H1 (cell line): ENCODE results near the gene NFASC. TPM values are rescaled to one million over a fixed set of nuclear protein-coding genes. Genes with fewer than 3 reads are reported as not detected.

Source experiments
- CTCF ChIA-PET: fragments of 300-600 bp; sonication (Branson Sonifier 250); formaldehyde crosslinking; loops from one replicate; lab custom pipeline; 2021; ENCODE audit not compliant: partially characterized antibody; lab: Charles Lee
- POLR2A ChIA-PET: fragments of 300-600 bp; sonication (Branson Sonifier 250); formaldehyde crosslinking; loops from one replicate; lab custom pipeline; 2021; ENCODE audit warnings: inconsistent platforms; ENCODE audit not compliant: partially characterized antibody; lab: Charles Lee
- DNase-seq, 2 experiments: peaks; one replicate each; pipeline versions ENCODE4 v3.0.0 to v3.0.0-alpha.2; 2010 to 2022; ENCODE audit warnings: low spot score in 2 of 2, low read depth in 1 of 2, mixed read lengths in 1 of 2
- FAIRE-seq: peaks from 2 replicates; lab custom pipeline; 2011; peaks lifted over from hg19 to GRCh38; lab: Jason Lieb, UNC
- H2AFZ ChIP-seq: 2 replicates; pipeline ENCODE4 v1.8.1; 2012; ENCODE audit warnings: low read length, inconsistent platforms
- H2AK5ac ChIP-seq: 2 replicates; pipeline ENCODE4 v1.6.1; 2013; ENCODE audit warnings: low read depth, low read length
- H2BK120ac ChIP-seq: replicated peaks from 2 replicates; pipeline ENCODE3; 2013; ENCODE audit warnings: low read depth, low read length, inconsistent platforms
- H2BK12ac ChIP-seq: 2 replicates; pipeline ENCODE4 v1.6.1; 2013; ENCODE audit warnings: low read depth, low read length
- H2BK15ac ChIP-seq: 2 replicates; pipeline ENCODE4 v1.6.1; 2013; ENCODE audit warnings: low read length
- H2BK20ac ChIP-seq: 2 replicates; pipeline ENCODE4 v1.6.1; 2013; ENCODE audit warnings: low read length
- H2BK5ac ChIP-seq: 2 replicates; pipeline ENCODE4 v1.6.1; 2013; ENCODE audit warnings: low read depth, low read length
- H3K14ac ChIP-seq: 2 replicates; pipeline ENCODE4 v1.6.1; 2013; ENCODE audit warnings: inconsistent platforms; ENCODE audit not compliant: insufficient read length
- H3K18ac ChIP-seq: 2 replicates; pipeline ENCODE4 v1.6.1; 2013; ENCODE audit warnings: low read length; ENCODE audit errors: extremely low read depth
- H3K23ac ChIP-seq: 2 replicates; pipeline ENCODE4 v1.6.1; 2013; ENCODE audit warnings: inconsistent platforms; ENCODE audit not compliant: insufficient read length
- H3K23me2 ChIP-seq: 2 replicates; pipeline ENCODE4 v1.6.1; 2013; ENCODE audit warnings: low read depth, low read length
- H3K27ac ChIP-seq: 2 replicates; pipeline ENCODE4 v1.6.1; 2011; ENCODE audit warnings: low read depth, low read length, inconsistent platforms
- H3K27me3 ChIP-seq, 4 experiments: replicated peaks in 1 of 4; 1 replicate in 1 of 4; 2 replicates in 3 of 4; pipeline versions ENCODE4 v1.6.1 to v1.8.1; 2011 to 2013; ENCODE audit warnings: low read length in 3 of 4, mild to moderate bottlenecking in 3 of 4, inconsistent platforms in 2 of 4, mixed read lengths in 2 of 4, moderate library complexity in 1 of 4; ENCODE audit not compliant: control insufficient read depth in 3 of 4, insufficient read depth in 3 of 4; ENCODE audit errors: extremely low read depth in 1 of 4
- H3K36me3 ChIP-seq, 4 experiments: 2 replicates each; pipeline versions ENCODE4 v1.6.1 to v1.8.1; 2011 to 2013; ENCODE audit warnings: mild to moderate bottlenecking in 4 of 4, low read length in 3 of 4, moderate library complexity in 2 of 4, control low read depth in 1 of 4, inconsistent platforms in 1 of 4; ENCODE audit not compliant: insufficient read depth in 4 of 4, control insufficient read depth in 2 of 4
- H3K4ac ChIP-seq: replicated peaks from 2 replicates; pipeline ENCODE3; 2013; ENCODE audit warnings: low read length, low read depth, mixed read lengths, inconsistent platforms; ENCODE audit not compliant: insufficient read length
- H3K4me1 ChIP-seq, 4 experiments: replicated peaks in 1 of 4; 1 replicate in 1 of 4; 2 replicates in 3 of 4; pipeline versions ENCODE4 v1.6.1 to v1.8.1; 2011 to 2013; ENCODE audit warnings: low read length in 3 of 4, inconsistent platforms in 2 of 4, mixed read lengths in 1 of 4; ENCODE audit not compliant: insufficient read depth in 4 of 4, control insufficient read depth in 3 of 4
- H3K4me2 ChIP-seq, 2 experiments: 2 replicates each; pipeline versions ENCODE4 v1.6.1 to v1.8.1; 2011 to 2013; ENCODE audit warnings: low read depth in 2 of 2, low read length in 2 of 2, control low read depth in 1 of 2, inconsistent platforms in 1 of 2, mild to moderate bottlenecking in 1 of 2; ENCODE audit not compliant: insufficient read depth in 1 of 2
- H3K4me3 ChIP-seq, 4 experiments: fragments of 200-600, 300-600 bp in 1 of 4; sonication (generic), shearing (Covaris generic), sonication (Bioruptor Twin) in 1 of 4; 2 replicates each; pipeline versions ENCODE4 v1.5.1 to v1.8.1; 2011 to 2016; ENCODE audit warnings: low read length in 4 of 4, low read depth in 3 of 4, control low read depth in 2 of 4, inconsistent platforms in 2 of 4, mild to moderate bottlenecking in 2 of 4, mixed read lengths in 1 of 4, moderate library complexity in 1 of 4; ENCODE audit not compliant: insufficient read depth in 2 of 4; ENCODE audit errors: extremely low read depth in 1 of 4
- H3K56ac ChIP-seq: replicated peaks from 2 replicates; pipeline ENCODE3; 2013; ENCODE audit warnings: low read depth, mild to moderate bottlenecking, mixed read lengths, low read length, inconsistent platforms; ENCODE audit not compliant: insufficient read length
- H3K79me1 ChIP-seq: 2 replicates; pipeline ENCODE4 v1.6.1; 2013; ENCODE audit warnings: low read depth, low read length, control low read depth
- H3K79me2 ChIP-seq, 2 experiments: 2 replicates each; pipeline versions ENCODE4 v1.6.1 to v1.8.1; 2012 to 2013; ENCODE audit warnings: low read length in 2 of 2, mild to moderate bottlenecking in 2 of 2, inconsistent platforms in 1 of 2; ENCODE audit not compliant: insufficient read depth in 2 of 2, control insufficient read depth in 1 of 2
- H3K9ac ChIP-seq, 4 experiments: replicated peaks in 1 of 4; 1 replicate in 1 of 4; 2 replicates in 3 of 4; pipeline versions ENCODE4 v1.6.1 to v1.8.1; 2011 to 2013; ENCODE audit warnings: low read depth in 3 of 4, low read length in 3 of 4, control low read depth in 2 of 4, mild to moderate bottlenecking in 2 of 4, moderate library complexity in 2 of 4, inconsistent platforms in 1 of 4; ENCODE audit errors: extremely low read depth in 1 of 4
- H3K9me3 ChIP-seq, 2 experiments: 2 replicates each; pipeline versions ENCODE4 v1.6.1 to v1.8.1; 2012 to 2013; ENCODE audit warnings: mild to moderate bottlenecking in 2 of 2, moderate library complexity in 2 of 2, control low read depth in 1 of 2, inconsistent platforms in 1 of 2, low read depth in 1 of 2, low read length in 1 of 2, mixed read lengths in 1 of 2; ENCODE audit not compliant: insufficient read depth in 2 of 2
- H4K20me1 ChIP-seq, 2 experiments: replicated peaks in 1 of 2; 2 replicates each; pipeline versions ENCODE3 to v1.8.1; 2011 to 2013; ENCODE audit warnings: inconsistent platforms in 2 of 2, low read length in 2 of 2, mild to moderate bottlenecking in 1 of 2; ENCODE audit not compliant: insufficient read depth in 2 of 2, control insufficient read depth in 1 of 2
- H4K5ac ChIP-seq: 2 replicates; pipeline ENCODE4 v1.6.1; 2013; ENCODE audit warnings: low read length, low read depth, mixed read lengths, inconsistent platforms; ENCODE audit not compliant: insufficient read length
- H4K8ac ChIP-seq: 2 replicates; pipeline ENCODE4 v1.8.0; 2013; ENCODE audit warnings: mild to moderate bottlenecking, moderate library complexity, low read length, inconsistent platforms; ENCODE audit not compliant: insufficient read depth; ENCODE audit errors: extremely low read depth
- H4K91ac ChIP-seq: replicated peaks from 2 replicates; pipeline ENCODE3; 2013; ENCODE audit warnings: low read length, mixed read lengths, inconsistent platforms; ENCODE audit not compliant: insufficient read length
- CEBPB ChIP-seq: IDR thresholded peaks from 2 replicates; pipeline ENCODE4 v1.6.1; 2012; ENCODE audit warnings: low read depth, low read length
- EZH2 ChIP-seq: fragments of 200-600 bp; sonication (generic); IDR thresholded peaks from 2 replicates; pipeline ENCODE4 v1.7.1; 2012; ENCODE audit warnings: low read depth, mild to moderate bottlenecking, moderate library complexity, low read length, inconsistent platforms; ENCODE audit not compliant: severe bottlenecking
- GABPA ChIP-seq: IDR thresholded peaks from 2 replicates; pipeline ENCODE4 v1.6.1; 2011; ENCODE audit warnings: mild to moderate bottlenecking, low read length, moderate library complexity, borderline replicate concordance; ENCODE audit not compliant: insufficient read depth
- JUN ChIP-seq: IDR thresholded peaks from 2 replicates; pipeline ENCODE4 v1.6.1; 2011; ENCODE audit warnings: low read depth, mild to moderate bottlenecking, improper control_type of control experiment, low read length
- KDM4A ChIP-seq: IDR thresholded peaks from one replicate; pipeline ENCODE4 v1.7.1; 2012; ENCODE audit warnings: low read depth, mild to moderate bottlenecking, moderate library complexity, low read length, inconsistent platforms; ENCODE audit not compliant: severe bottlenecking
- POLR2AphosphoS5 ChIP-seq: IDR thresholded peaks from 2 replicates; pipeline ENCODE4 v1.6.1; 2011; ENCODE audit warnings: low read depth, low read length
- WGBS, 2 experiments: shearing (Covaris generic) in 1 of 2; methylation state at CpG; one replicate each; pipeline versions ENCODE4 v1.1.6 to v1.1.7; 2013 to 2015; ENCODE audit warnings: low lambda C conversion rate in 2 of 2, mixed read lengths in 2 of 2, inconsistent platforms in 1 of 2, low coverage in 1 of 2, missing lambda C conversion rate in 1 of 2; ENCODE audit not compliant: insufficient replicate concordance in 2 of 2, insufficient coverage in 1 of 2, insufficient read length in 1 of 2; ENCODE audit errors: extremely low coverage in 1 of 2, missing lambda C conversion rate in 1 of 2; 5-methylcytosine and 5-hydroxymethylcytosine counted together
- polyA plus RNA-seq, 7 experiments: library from polyadenylated mRNA; depleted of rRNA in 3 of 7; stranded (reverse) in 5 of 7; unstranded in 2 of 7; fragments of >200 nt in 5 of 7; fragments of 200-250 nt in 2 of 7; gene quantifications; 1 replicate in 5 of 7; 2 replicates in 1 of 7; 4 replicates in 1 of 7; pipeline versions ENCODE4 v1.2.1 to v1.2.3, GENCODE V29; 2011 to 2013; ENCODE audit warnings: missing spikeins in 2 of 7, mixed read lengths in 2 of 7
- total RNA-seq: library from RNA; stranded (reverse); fragmentation: NEBNext Ultra II Directional; extraction: Animal tissue kit (Norgen Biotek cat#: 25700); gene quantifications from 2 replicates; pipeline ENCODE4 v1.2.1, GENCODE V29; 2021

The NFASC gene
- total and polyA plus RNA-seq, 2 of the 8 experiments (the other 6 are each of a cell fraction or from before 2014, with no cell fraction given), result 5.0 to 15.2 TPM

DNA sequence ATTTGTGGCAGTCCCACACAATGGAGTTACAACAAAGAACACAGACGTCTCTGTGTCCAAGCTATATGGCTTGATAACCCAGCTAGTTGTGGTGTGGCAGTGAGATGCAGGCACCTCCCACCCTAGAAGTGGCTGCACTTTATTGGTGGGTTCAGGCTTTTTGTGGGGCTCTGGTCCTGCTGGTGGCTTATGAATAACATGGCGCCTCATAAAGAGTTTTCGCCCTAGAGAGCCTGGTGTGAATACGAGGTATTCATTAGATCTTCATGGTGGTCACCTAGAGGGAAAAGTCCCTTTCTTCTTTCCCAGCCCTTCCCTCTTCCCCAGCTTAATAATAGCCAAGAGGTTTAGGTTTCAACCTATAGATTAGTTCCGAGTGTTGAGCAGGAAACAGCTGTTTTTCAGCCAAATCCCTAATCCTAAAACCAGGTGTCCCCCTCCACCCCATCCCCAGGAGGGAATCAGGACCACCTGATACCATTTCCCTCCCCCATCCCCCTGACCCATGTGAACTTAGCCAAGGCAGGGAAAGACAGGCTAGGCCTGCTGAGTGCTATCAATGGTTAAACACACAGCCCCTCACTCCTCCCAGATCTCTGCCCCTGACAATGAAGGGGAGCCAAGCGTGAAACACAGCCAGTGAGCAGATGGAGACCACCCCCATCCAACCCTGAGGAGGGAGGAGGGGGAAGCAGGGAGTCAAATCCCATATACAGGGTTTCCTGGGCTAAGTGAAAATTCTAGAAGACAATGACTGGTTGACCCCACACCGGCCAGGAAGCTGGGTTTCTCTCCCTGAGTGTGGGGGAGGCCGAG is 58.2 kb downstream of the NFASC start:
- peak overlapping the region; percentile 24 for H3K18ac ChIP-seq
- no peaks in the 10 kb centered on the region for H3K79me1 ChIP-seq
- H4K91ac ChIP-seq, result no peak overlapping the region
- H3K9me3 ChIP-seq, result no peaks in the 10 kb centered on the region
- no peak overlapping the region for H3K27ac ChIP-seq
- H3K23ac ChIP-seq, result no peak overlapping the region
- CTCF ChIA-PET, result interaction anchor here (0.9 to 5.4 kb wide), 15 partner anchors 8 to 363 kb away, joined by 3 to 59 read pairs (median 5); no protein-coding TSS in a partner anchor
- H4K8ac ChIP-seq, result no peak overlapping the region
- no peak overlapping the region for H3K4ac ChIP-seq
- FAIRE-seq (no peak), DNase-seq (peak in 1 of 2 experiments; percentile 43)
- no peak overlapping the region for H2BK120ac ChIP-seq
- no peaks in the 10 kb centered on the region for H3K27me3 ChIP-seq
- POLR2A ChIA-PET, result interaction anchor here (1.5 to 1.6 kb wide), 2 partner anchors 11 to 107 kb away, joined by 3 to 4 read pairs; no protein-coding TSS in a partner anchor
- no peak overlapping the region for H4K5ac ChIP-seq
- H3K23me2 ChIP-seq, result peaks cover 2% of the 10 kb centered on the region; the same call in 1 of the 2 replicates
- no peaks in the 10 kb centered on the region for H3K36me3 ChIP-seq
- H2BK15ac ChIP-seq, result peak overlapping the region; percentile 13; the same call in 1 of the 2 replicates
- H3K4me3 ChIP-seq, result no peak overlapping the region
- peaks cover 13 to 28% (median 20%) of the 10 kb centered on the region in 4 experiments for H3K4me1 ChIP-seq
- H3K4me2 ChIP-seq, result no peak overlapping the region
- H2AFZ ChIP-seq, result no peak overlapping the region
- H2BK12ac ChIP-seq, result peak overlapping the region; percentile 7; the same call in 1 of the 2 replicates
- no peaks in the 10 kb centered on the region for H3K79me2 ChIP-seq
- H2BK5ac ChIP-seq, result peak overlapping the region; percentile 55; the same call in 1 of the 2 replicates
- H2BK20ac ChIP-seq, result peak overlapping the region; percentile 75; the same call in 1 of the 2 replicates
- no peak overlapping the region for H3K14ac ChIP-seq
- H4K20me1 ChIP-seq, result no peaks in the 10 kb centered on the region
- no peak overlapping the region for H2AK5ac ChIP-seq
- 86% methylated on average over 8 of the region's 8 CpGs; no CpG with 5 or more reads in 1 of the 2 experiments for WGBS, 2 experiments
- no peak overlapping the region for H3K9ac ChIP-seq
- H3K56ac ChIP-seq, result no peak overlapping the region
- TF ChIP-seq POLR2AphosphoS5 (no peak), KDM4A (no peak), CEBPB (no peak), JUN (no peak), EZH2 (no peak), GABPA (no peak)
